CD4-positive, CD25-positive, alpha-beta regulatory T cell (primary cell): ENCODE measurements around the gene TMEM272. TPM values are rescaled to one million over a fixed set of nuclear protein-coding genes. Genes with fewer than 3 reads are reported as not detected.

Source experiments
- ATAC-seq, 2 donors: fragments of 150-1000 bp; cut with Tn5 transposase; one replicate each; pipeline ENCODE4 v1.10.0; 2021; ENCODE audit warnings: low read depth in 2 of 2, moderate number of reproducible peaks in 2 of 2, moderate library complexity in 1 of 2
- DNase-seq, 3 donors: peaks; one replicate each; pipeline versions ENCODE4 v3.0.0 to v3.0.0-alpha.2; 2012 to 2022; ENCODE audit warnings: mixed read lengths in 1 of 3
- H3K27ac ChIP-seq: one replicate; pipeline ENCODE4 v1.7.0; 2013; ENCODE audit warnings: mild to moderate bottlenecking, low read length; ENCODE audit not compliant: insufficient read depth, poor library complexity, severe bottlenecking
- H3K27me3 ChIP-seq: one replicate; pipeline ENCODE4 v1.7.0; 2013; ENCODE audit warnings: low read length; ENCODE audit not compliant: control insufficient read depth, insufficient read depth
- H3K36me3 ChIP-seq: one replicate; pipeline ENCODE4 v1.7.0; 2013; ENCODE audit warnings: mild to moderate bottlenecking, low read length, moderate library complexity; ENCODE audit not compliant: control insufficient read depth, insufficient read depth
- H3K4me1 ChIP-seq: 2 replicates; pipeline ENCODE4 v1.7.0; 2013; ENCODE audit warnings: mild to moderate bottlenecking, low read length; ENCODE audit not compliant: insufficient read depth, control insufficient read depth, poor library complexity, severe bottlenecking
- H3K4me3 ChIP-seq: one replicate; pipeline ENCODE4 v1.7.0; 2013; ENCODE audit warnings: low read depth, mild to moderate bottlenecking, low read length, moderate library complexity
- H3K9me3 ChIP-seq, 2 experiments: 1 replicate in 1 of 2; 2 replicates in 1 of 2; pipeline ENCODE4 v1.7.0; 2013; ENCODE audit warnings: low read length in 2 of 2, mild to moderate bottlenecking in 1 of 2, moderate library complexity in 1 of 2; ENCODE audit not compliant: control insufficient read depth in 2 of 2
- H3K27ac Mint-ChIP-seq, 3 donors: one replicate each; pipeline ENCODE4 v1.8.0; 2020 to 2022; ENCODE audit warnings: mild to moderate bottlenecking in 3 of 3, mixed read lengths in 3 of 3, moderate library complexity in 2 of 3
- H3K27me3 Mint-ChIP-seq: one replicate; pipeline ENCODE4 v1.8.0; 2022; ENCODE audit warnings: mild to moderate bottlenecking, mixed read lengths
- H3K36me3 Mint-ChIP-seq: one replicate; pipeline ENCODE4 v1.8.0; 2020; ENCODE audit warnings: mixed read lengths
- H3K4me1 Mint-ChIP-seq, 4 donors: one replicate each; pipeline ENCODE4 v1.8.0; 2020 to 2022; ENCODE audit warnings: mixed read lengths in 4 of 4, mild to moderate bottlenecking in 1 of 4
- H3K4me3 Mint-ChIP-seq, 4 donors: one replicate each; pipeline ENCODE4 v1.8.0; 2020 to 2022; ENCODE audit warnings: mild to moderate bottlenecking in 4 of 4, mixed read lengths in 4 of 4, moderate library complexity in 3 of 4
- H3K9me3 Mint-ChIP-seq, 7 donors: one replicate each; pipeline ENCODE4 v1.8.0; 2020 to 2022; ENCODE audit warnings: mixed read lengths in 7 of 7, mild to moderate bottlenecking in 3 of 7, moderate library complexity in 2 of 7
- polyA plus RNA-seq, 4 donors: library from polyadenylated mRNA; unstranded; fragments of 300-500 nt; fragmentation: Illumina TruSeq; gene quantifications; one replicate each; pipeline ENCODE4 v1.2.3, GENCODE V29; 2021
- total RNA-seq: library from RNA; stranded (reverse); gene quantifications from one replicate; pipeline ENCODE4 v1.2.3, GENCODE V29; 2022

TMEM272 gene
- total and polyA plus RNA-seq, 5 donors from 2014 or later: 0.13 to 3.3 (median 0.32) TPM; not detected in 1

DNA sequence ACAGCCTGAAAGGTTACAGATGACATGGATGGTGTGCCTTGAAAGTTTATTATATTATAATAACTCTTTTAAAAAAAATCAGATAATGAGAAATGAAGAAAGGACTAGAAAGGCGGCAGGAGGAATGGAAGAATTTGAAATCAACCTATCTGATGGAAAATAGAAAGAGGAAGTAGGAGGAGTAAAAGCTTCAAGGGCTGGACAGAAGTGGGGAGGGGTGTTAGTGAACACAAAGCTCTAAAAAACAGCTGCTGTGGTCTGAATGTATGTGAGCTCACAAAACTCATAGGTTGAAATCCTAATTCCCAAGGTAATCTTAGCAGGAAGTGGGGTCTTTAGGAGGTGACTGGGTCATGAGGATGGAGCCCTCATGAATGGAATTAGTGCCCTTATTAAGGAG, 36.3 kb upstream of the TMEM272 start:
- no peaks in the 10 kb centered on the region for H3K4me1 Mint-ChIP-seq

DNA sequence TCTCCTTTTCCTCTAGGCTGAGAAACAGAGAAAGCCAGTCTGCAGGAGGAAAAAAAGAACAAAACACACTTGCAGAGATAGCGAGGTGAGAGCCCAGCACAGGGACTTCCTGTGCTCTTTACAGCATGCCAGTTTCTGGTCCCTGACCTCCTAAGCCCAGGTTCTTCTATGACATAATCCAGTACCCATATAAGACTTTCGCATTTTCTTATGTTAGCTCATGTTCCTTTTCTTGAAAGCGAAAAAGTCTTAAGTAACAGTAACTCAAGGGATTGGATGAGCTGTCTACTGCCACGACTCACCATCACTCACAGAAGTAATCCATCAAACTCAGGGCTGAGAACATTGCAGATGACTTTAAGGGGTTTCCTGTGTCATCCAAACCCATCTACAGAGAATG, 34.2 kb upstream of the TMEM272 start:
- Mint-ChIP-seq H3K36me3 (no peaks in the 10 kb centered on the region), H3K27me3 (peaks cover 12% of the 10 kb centered on the region), H3K4me3 (no peak overlapping the region), H3K27ac (no peak overlapping the region), H3K9me3 (peaks cover 0 to 7% (median 2%) of the 10 kb centered on the region in 7 donors), H3K4me1 (no peaks in the 10 kb centered on the region)
- H3K9me3 ChIP-seq: peaks cover 0 to 5% of the 10 kb centered on the region in 2 experiments
- H3K36me3 ChIP-seq: no peaks in the 10 kb centered on the region
- H3K27me3 ChIP-seq: peaks cover 1% of the 10 kb centered on the region
- H3K4me3 ChIP-seq: no peak overlapping the region
- no peak overlapping the region for H3K27ac ChIP-seq
- H3K4me1 ChIP-seq: no peaks in the 10 kb centered on the region
- ATAC-seq (no peak), DNase-seq (peak in 1 of 3 donors; percentile 16)

More for the DNA sequence above, 36.3 kb upstream of the TMEM272 start:
- no peaks in the 10 kb centered on the region for H3K36me3 ChIP-seq
- no peak for ATAC-seq
- Mint-ChIP-seq H3K4me3 (no peak overlapping the region), H3K27me3 (peaks cover 16% of the 10 kb centered on the region), H3K36me3 (no peaks in the 10 kb centered on the region), H3K9me3 (peaks cover 0 to 7% (median 2%) of the 10 kb centered on the region in 7 donors), H3K27ac (no peak overlapping the region)
- H3K4me1 ChIP-seq: no peaks in the 10 kb centered on the region
- no peak for DNase-seq
- no peak overlapping the region for H3K4me3 ChIP-seq
- H3K27me3 ChIP-seq: peaks cover 2% of the 10 kb centered on the region
- H3K9me3 ChIP-seq: peaks cover 0 to 5% of the 10 kb centered on the region in 2 experiments
- no peak overlapping the region for H3K27ac ChIP-seq

DNA sequence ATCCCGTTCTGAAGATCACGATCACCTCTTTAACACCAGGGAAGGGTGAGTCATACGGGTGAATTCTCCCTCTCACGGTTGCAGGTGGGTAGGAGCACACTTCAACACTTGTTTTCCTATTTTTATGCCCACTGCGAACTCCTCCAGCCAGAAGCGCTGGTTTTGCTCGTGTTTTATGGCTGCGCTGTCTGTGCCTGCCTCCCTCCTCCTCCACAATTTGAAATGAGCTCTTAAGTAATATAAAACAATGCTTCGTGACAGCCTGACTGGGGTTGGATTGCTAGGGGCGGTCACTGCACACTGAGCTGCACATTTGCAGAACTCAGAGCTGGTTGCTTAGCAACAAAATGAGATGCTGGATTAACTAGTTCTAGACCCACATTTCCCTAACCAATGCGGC, 29.7 kb upstream of the TMEM272 start:
- peaks cover 1% of the 10 kb centered on the region for H3K27me3 ChIP-seq
- ATAC-seq (no peak), DNase-seq (no peak)
- no peaks in the 10 kb centered on the region for H3K36me3 ChIP-seq
- H3K4me3 Mint-ChIP-seq: no peak overlapping the region
- no peak overlapping the region for H3K4me3 ChIP-seq
- H3K27ac ChIP-seq: no peak overlapping the region
- H3K4me1 Mint-ChIP-seq: no peaks in the 10 kb centered on the region
- peak overlapping the region in 1 of 3 donors; percentile 0 for H3K27ac Mint-ChIP-seq
- H3K9me3 Mint-ChIP-seq: peaks cover 0 to 2% (median 0%) of the 10 kb centered on the region in 7 donors
- H3K36me3 Mint-ChIP-seq: no peaks in the 10 kb centered on the region
- H3K4me1 ChIP-seq: no peaks in the 10 kb centered on the region
- no peaks in the 10 kb centered on the region for H3K9me3 ChIP-seq
- H3K27me3 Mint-ChIP-seq: peaks cover 26% of the 10 kb centered on the region

DNA sequence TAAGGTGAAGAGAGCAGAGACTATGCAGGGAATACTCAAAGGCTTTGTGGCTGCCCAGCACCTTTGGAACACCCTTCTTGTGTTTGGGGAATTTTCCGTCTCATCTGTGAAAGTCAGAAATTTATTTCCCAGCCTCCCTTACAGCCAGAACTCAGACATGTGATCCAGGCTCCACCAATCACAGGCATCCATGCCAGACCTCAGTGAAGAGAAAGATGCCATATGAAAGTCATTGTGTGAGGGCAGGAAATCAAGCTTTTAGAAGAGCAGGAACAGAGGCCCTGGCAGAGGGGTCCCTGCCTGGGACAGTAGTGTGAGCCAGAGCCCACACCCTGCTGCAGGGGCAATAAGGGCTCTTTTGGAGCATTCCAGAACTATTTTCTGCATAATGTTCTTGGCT, 28.9 kb upstream of the TMEM272 start:
- Histone ChIP-seq H3K36me3 (no peaks in the 10 kb centered on the region), H3K9me3 (no peaks in the 10 kb centered on the region), H3K4me1 (no peaks in the 10 kb centered on the region), H3K27me3 (peaks cover 1% of the 10 kb centered on the region), H3K27ac (no peak overlapping the region), H3K4me3 (no peak overlapping the region)
- Mint-ChIP-seq H3K4me1 (no peaks in the 10 kb centered on the region), H3K9me3 (no peaks in the 10 kb centered on the region), H3K27me3 (peaks cover 30% of the 10 kb centered on the region), H3K27ac (peak overlapping the region in 1 of 3 donors; percentile 45), H3K36me3 (no peaks in the 10 kb centered on the region), H3K4me3 (no peak overlapping the region)
- DNase-seq (no peak), ATAC-seq (no peak)

DNA sequence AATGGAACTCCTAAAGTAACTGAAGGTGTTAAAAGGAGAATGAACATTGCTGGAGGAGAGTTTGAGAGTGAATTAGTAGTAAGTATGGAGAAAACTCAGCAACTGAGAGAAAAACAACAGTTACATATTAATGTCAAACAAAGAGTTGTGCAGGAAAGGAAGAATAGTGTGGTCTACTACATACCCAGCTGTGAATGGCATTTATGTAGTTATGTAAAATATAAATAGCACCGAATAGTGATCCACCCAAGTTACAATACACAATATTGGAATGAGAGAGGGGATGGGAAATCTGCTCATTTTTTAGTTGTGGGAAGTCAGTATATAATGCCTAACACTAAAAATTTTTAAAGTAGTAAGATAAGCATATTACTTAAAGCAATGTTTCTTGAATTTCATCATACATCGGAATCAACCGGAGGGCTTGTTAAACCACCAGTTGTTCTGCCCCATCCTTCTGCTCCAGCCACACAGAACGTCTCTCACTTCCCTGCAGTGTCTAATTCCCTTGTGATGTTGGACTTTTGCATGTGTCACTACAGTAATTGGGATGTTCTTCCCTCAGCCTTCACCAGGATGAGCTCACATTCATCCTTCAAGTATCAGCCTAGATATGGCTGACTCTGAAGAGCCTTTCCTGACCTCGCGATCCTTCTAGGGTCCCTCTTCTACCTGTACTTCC, 28.3 kb upstream of the TMEM272 start:
- Mint-ChIP-seq H3K36me3 (no peaks in the 10 kb centered on the region), H3K27me3 (peaks cover 36% of the 10 kb centered on the region), H3K4me1 (no peaks in the 10 kb centered on the region), H3K9me3 (no peaks in the 10 kb centered on the region), H3K4me3 (no peak overlapping the region), H3K27ac (peak overlapping the region in 1 of 3 donors; percentile 45)
- ATAC-seq (no peak), DNase-seq (no peak)
- Histone ChIP-seq H3K4me1 (no peaks in the 10 kb centered on the region), H3K9me3 (no peaks in the 10 kb centered on the region), H3K27ac (no peak overlapping the region), H3K4me3 (no peak overlapping the region), H3K36me3 (no peaks in the 10 kb centered on the region), H3K27me3 (peaks cover 1% of the 10 kb centered on the region)

DNA sequence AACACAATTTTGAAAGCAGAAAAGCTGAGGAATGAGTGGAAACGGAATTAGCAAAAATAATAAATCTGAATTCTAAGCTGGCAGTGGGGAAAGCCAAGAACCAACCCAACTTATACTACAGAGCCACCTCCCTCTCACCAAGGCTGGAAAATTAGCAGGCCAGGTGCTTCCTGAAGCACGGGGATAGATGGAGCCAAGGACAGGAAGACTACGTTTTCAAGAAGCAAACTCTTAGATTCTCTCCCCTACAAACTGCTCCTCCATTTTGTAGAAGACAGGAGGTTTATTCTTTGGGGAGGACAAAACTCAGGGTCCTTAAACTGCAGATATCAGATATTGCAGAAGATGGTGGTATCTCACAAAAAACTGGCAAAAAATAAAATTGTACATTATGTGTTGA, 25.6 kb upstream of the TMEM272 start:
- H3K36me3 ChIP-seq: no peaks in the 10 kb centered on the region
- peaks cover 1% of the 10 kb centered on the region for H3K27me3 ChIP-seq
- DNase-seq (no peak), ATAC-seq (no peak)
- Mint-ChIP-seq H3K36me3 (no peaks in the 10 kb centered on the region), H3K4me1 (no peaks in the 10 kb centered on the region), H3K9me3 (peaks cover 0 to 2% (median 0%) of the 10 kb centered on the region in 7 donors), H3K27ac (no peak overlapping the region), H3K27me3 (peaks cover 34% of the 10 kb centered on the region), H3K4me3 (no peak overlapping the region)
- H3K4me1 ChIP-seq: no peaks in the 10 kb centered on the region
- no peak overlapping the region for H3K27ac ChIP-seq
- no peak overlapping the region for H3K4me3 ChIP-seq
- H3K9me3 ChIP-seq: no peaks in the 10 kb centered on the region

DNA sequence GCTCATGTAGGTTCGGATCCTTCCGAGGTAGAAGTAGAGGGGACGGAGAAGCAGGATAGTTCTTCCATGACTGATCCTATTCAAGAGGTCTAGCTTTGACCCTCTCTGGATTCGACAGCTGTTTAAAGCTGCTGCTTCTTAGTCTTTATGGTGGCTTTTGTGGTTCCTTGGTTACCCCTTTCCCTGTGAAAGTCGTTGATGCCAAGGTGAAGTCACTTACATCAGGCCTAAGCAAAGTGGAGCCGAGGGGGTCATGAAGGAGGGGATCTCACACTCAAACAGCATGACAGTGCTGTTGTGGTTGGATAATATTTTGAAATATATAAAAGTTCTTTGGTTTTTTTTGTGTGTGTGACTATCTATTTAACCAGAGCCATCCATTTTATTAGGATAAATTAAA, 24.9 kb upstream of the TMEM272 start:
- Mint-ChIP-seq H3K9me3 (peaks cover 0 to 2% (median 0%) of the 10 kb centered on the region in 7 donors), H3K27ac (no peak overlapping the region), H3K27me3 (peaks cover 33% of the 10 kb centered on the region), H3K36me3 (no peaks in the 10 kb centered on the region), H3K4me1 (no peaks in the 10 kb centered on the region), H3K4me3 (no peak overlapping the region)
- DNase-seq (no peak), ATAC-seq (no peak)
- Histone ChIP-seq H3K36me3 (no peaks in the 10 kb centered on the region), H3K4me1 (no peaks in the 10 kb centered on the region), H3K27me3 (peaks cover 1% of the 10 kb centered on the region), H3K27ac (no peak overlapping the region), H3K9me3 (no peaks in the 10 kb centered on the region), H3K4me3 (no peak overlapping the region)

DNA sequence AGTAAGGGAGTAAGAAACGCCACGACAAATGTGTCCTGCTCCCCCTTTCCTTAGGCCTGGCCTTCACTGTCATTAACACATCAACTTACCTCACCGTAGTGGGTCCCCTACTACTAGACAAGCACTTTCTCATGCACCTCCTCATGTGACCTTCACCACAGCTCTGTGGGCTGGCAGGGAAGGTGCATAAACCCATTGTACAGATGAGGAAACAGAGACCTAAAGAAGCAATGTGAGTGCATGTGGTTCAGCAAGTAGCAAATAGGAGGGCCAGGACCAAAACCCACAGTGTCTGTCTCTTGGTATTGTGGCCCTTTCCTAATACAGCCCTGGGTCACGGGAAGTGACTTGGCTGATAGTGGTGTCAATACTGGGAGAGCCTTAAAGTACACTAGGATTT, 22.1 kb upstream of the TMEM272 start:
- H3K4me1 ChIP-seq: no peaks in the 10 kb centered on the region
- no peak for ATAC-seq
- no peak overlapping the region for H3K27ac ChIP-seq
- Mint-ChIP-seq H3K27ac (no peak overlapping the region), H3K4me3 (no peak overlapping the region), H3K4me1 (peaks cover 0 to 3% (median under 1%) of the 10 kb centered on the region in 4 donors), H3K27me3 (peaks cover 35% of the 10 kb centered on the region), H3K9me3 (peaks cover 0 to 2% (median 0%) of the 10 kb centered on the region in 7 donors), H3K36me3 (no peaks in the 10 kb centered on the region)
- H3K27me3 ChIP-seq: no peaks in the 10 kb centered on the region
- no peak overlapping the region for H3K4me3 ChIP-seq
- H3K36me3 ChIP-seq: no peaks in the 10 kb centered on the region
- no peaks in the 10 kb centered on the region for H3K9me3 ChIP-seq
- no peak for DNase-seq
